ENCODE data around the gene SMIM1.

SMIM1 gene

DNA sequence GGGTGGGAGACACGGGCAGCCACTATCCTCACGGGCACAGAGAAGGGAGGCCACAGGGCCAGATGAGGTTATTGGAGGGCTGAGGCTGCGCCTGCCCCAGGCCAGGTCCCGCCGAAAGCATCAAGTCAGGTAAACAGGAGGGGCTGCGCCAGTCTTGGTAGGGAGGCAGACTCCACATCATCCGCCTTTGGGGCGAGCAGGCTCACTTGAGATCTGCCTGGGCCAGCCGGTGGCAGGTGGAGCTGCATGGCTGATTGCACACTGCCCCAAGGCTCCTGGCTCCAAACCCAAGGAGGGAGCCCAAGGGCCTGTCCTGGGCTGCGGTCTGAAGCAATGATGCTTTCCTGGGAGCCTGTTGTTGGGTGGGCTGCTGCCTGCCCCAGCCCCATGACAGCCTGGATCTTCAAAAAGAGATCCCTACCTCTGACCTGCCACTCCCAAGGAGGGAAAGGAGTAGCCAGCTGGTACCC, 4.6 kb downstream of the SMIM1 start:
- no peak for DNase-seq (ENCODE audit: low read depth)

DNA sequence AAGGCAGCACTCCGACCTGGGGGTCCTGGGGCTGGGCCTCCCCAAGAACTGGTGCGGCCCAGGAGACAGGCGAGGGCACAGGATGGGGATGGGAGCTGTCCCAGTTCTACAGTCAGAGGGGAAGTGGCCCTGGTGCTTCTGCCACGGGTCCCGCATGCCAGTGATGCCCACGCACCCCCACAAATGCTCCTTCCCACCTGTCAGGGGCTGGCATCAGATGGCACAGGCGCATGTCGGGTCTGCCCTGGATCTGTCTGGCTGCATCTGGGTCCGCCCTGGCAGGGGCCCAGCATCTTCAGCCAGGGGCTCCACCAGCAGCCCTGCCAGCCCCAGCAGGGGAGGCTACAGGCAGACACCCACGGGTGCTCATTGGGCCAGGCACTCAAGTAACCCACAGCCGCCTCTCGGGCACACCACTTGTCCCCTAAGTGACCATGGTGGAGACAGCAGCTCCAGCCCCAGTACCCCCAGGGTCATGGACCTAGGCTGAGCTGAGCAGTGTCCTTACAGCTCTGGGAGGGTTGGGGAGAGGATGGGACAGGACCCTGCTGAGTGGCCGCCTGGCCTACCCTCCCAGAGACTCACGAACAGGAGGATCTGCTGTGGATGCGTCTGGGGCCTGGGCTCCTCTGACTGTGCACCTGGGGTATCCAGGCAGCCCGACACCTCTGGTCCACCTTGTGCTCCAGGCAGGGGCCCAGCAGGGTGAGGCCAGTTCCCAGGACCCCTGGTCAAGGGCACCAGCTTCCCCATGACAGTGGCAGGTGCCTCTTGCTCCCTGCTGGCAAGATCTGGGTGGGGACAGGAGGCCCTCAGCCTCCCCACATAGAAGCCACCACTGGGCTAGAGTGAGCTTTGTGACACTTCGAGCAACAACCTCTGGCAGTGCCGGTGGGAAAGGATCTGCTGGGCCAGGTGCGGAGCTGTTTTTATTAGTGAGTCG, 5.4 kb downstream of the SMIM1 start:
- DNase-seq (ENCODE audit: low read depth), result no peak

DNA sequence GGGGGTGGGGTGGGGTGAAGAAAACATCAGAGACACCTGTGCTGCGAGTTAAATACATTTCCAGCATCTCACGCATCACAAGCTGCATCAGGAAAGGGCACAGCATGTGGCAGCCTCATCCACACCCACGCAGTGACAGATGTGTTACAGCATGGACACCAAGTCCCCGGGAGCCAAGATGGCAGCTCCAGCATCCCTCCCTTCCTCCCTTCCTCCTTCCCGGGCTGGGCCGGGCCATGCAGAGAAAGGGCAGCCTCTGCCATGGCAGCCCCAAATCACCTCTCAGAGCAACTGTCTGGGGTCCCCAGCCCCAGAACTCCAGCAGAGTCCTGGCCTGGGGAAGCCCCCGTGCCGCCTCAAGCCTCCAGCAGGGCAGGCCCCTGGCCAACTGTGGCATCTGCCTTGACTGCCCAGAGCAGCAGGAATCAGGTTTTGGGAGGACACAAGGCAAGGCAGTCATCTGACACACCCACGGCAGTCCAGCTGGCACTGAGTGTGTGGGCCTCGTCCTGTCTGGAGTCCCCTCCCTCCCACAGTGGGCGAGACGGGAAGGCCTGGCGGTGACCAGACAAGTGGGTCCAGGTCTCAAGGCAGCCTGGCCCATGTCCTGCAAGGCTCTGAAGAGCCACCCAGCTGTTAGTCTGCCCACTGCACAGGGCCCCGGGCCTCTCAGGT, 6.2 kb downstream of the SMIM1 start:
- no peak for DNase-seq (ENCODE audit: low read depth)

DNA sequence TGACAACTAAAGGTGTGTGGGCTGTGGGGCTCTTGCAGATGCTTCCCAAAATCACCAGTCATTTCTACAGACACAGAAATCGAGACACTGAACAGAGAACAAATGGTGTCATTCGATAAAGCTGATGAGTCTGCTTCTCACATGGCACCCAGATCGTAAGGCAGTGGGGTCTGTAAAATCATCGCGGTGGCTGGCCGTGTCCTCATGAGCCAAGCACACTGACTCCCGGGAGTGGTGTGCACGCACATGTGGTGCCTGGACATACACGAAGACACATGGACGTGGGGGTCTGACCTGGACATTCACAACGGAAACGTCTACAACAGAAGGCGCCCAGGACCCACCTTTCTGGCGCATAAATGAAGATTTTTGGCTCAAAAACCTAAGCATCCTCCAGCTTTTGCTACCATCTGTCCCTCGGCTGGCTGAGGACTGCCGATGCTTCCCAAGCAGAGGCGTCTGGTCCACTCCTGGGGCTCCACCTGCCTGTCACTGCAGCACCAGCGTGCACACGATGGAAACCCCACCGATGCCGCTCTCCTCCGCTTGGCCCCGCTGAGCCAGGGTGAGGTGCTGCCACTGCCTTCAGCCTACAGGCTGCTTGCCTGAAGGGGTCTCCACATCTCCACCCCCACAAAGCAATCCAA, 6.8 kb downstream of the SMIM1 start:
- no peak for DNase-seq (ENCODE audit: low read depth)

DNA sequence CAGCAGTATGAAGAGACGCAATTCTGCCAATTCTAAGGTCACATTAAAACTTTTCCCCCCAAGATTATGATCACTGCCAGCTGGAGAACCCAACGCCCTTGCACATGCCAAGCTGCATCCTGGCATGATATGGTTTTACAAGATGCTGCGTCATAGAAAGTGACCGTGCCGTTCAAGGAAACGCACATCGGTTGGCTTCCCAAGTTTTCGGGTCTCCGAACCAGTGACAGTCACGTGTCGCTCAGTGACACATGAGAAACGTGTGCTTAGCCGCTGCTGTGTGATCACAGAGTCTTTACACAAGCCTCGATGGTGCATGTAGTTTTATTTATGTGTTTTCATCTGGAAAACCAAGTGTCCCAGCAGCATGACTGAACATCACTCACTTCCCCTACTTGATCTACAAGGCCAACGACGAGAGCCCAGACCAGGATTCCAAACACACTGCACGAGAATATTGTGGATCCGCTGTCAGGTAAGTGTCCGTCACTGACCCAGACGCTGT, 7.4 kb downstream of the SMIM1 start:
- DNase-seq (ENCODE audit: low read depth), result no peak

DNA sequence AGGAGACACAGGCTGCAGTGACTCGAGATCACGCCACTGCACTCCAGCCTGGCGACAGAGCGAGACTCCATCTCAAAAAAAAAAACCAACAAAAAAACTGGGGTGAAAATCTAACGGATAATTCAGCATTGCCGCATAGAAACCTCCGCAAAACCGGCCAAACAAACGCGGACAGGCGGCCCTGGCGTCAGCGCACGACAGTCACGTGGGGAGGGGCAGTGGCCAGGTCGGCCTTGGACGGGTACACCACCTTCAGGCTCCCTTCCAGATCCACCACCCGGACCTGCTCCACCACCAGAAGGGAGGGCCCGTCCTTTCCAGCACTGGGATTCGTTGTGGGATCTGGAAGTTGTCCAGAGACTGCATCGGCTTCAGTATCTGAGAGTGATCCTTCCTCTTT, 8.4 kb downstream of the SMIM1 start:
- DNase-seq (ENCODE audit: low read depth), result no peak

DNA sequence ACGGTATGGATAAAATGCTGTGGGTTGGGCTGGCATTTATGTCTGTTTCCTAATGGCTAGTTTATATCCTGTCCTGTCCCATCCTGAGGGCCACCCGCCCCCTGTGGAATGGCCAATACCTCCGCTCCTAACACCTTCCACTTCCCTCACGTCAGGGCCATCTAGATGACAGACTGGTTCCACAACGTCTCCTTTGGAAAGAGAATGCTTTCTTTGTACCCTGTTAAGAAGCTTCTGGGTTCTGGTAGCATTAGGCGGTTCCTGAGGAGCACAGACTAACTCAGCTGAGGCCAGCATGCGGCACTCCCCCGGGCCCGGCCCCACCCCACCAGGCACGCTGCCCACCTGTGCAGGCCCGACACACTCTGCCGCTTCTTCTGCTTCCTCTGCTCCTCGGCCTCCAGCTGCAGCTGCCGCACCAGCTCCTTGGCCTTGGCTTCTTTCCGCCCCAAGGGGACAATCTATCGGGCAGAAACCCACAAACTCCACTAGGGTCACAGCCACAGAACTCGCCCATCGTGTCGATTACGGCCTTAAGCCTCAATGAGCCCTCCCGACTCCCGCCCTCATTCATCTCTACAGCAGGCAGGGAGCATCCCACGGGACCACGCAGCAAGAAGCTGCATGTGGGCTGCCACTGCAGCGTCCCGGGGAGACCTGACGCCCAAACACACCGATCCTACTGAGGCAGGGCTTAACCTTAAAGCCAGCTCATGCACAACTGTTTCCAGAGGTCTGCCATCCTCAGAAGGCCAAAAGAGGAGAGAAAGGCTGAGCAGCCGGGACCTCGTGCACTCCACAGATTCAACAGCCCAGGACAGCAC, 11.3 kb downstream of the SMIM1 start:
- no peak for DNase-seq (ENCODE audit: low read depth)

DNA sequence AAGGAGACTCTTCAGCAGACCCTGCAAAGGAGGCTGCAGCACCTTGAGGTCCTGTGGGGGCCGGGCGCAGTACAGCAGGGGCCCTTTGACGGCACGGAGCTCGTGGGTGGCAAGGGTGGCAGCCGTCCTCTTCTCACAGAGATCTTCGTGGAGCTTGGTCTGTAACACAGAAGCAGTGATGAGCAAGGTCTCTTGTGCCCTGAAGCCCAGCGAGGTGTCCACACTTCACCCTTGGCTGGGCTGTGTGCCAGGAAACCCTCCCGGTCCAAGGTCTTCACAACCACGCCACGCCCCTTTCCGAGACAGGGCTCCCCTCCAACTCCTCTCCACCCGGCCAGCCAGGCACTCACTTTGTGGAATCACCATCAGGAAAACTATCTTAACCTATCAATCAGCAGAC, 12.5 kb downstream of the SMIM1 start:
- DNase-seq (ENCODE audit: low read depth), result no peak

DNA sequence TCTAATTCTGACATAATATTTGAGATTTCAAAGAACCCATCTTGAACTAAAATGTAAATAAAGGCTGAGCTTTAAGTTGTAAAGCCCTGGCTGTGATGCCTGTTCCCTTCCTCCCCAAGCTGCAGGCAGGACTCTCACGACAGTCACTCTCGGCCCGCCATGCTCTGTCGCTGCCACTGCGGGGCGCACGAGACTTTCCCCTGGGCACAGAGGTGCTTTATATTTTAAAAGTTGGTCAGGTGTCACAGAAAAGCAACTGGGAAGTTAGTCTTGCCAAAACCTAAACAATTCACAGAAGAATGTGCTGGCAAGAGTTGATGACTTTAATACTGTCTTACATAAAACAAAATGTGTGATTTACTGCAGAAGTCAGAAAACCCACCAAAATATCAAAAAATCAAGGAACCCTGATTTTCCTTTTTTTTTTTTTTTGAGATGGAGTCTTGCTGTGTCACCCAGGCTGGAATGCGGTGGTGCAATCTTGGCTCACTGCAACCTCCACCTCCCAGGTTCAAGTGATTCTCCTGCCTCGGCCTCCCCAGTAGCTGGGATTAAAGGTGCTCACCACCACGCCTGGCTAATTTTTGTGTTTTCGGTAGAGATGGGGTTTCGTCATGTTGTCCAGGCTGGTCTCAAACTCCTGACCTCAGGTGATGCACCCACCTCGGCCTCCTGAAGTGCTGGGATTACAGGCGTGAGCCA, 13.1 kb downstream of the SMIM1 start:
- no peak for DNase-seq (ENCODE audit: low read depth)

DNA sequence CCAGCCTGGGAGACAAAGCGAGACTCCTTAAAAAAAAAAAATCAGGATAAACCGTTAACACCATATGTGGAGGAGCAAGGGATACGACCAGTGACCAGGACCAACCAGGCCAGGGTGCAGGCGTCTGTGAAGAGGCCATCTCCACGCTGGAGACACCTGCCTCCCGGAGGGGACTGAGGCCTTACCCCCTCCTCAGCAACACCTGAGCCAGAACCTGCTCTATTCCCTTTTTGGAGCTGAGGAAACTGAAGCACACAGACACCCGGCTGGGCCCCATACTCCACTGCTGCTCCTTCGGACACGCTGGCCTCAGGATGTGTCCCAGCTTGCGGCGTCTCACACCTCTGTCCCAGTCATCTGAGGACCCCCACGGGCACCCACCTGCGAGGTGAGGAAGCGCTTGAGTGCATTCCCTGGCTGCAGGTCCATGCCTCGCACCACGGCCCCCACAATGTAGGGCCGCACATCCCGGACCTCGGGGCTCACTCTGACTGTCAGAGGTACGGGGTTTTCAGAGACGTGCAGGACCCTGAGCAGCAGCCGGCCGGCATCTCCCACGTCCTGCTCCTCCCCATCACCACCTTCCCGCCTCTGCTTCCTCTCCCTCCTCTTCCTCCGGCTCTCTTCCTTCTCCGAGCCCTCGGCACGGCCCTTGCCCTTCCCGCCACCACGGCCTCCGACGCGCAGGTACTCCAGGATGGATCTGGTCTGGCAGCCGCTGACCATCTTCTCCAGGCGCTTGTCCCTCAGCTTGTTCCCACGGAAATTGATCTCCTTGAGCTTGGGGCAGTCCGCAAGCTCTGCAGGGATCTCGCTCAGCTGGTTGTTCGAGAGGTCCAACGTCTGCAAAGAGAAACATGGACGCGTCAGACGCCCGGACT, 14.2 kb downstream of the SMIM1 start:
- DNase-seq (ENCODE audit: low read depth), result no peak

DNA sequence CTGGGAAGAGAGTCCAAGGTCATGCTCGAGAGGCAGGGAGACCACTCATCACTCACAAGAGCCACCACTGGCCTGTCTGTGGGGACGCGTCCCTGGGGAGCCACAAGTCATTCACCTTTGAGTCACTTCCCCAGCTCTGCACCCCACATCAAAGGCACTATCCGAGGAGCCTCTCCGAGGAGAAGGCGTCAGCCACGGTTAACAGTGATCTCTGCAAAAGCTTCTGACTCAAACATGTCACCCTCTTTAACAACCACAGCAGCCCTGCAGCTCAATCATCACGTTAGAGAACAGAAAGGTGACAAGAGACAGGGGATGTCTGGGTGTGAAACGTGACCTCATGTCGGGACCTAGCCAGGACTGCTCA, 14.8 kb downstream of the SMIM1 start:
- DNase-seq (ENCODE audit: low read depth), result no peak

DNA sequence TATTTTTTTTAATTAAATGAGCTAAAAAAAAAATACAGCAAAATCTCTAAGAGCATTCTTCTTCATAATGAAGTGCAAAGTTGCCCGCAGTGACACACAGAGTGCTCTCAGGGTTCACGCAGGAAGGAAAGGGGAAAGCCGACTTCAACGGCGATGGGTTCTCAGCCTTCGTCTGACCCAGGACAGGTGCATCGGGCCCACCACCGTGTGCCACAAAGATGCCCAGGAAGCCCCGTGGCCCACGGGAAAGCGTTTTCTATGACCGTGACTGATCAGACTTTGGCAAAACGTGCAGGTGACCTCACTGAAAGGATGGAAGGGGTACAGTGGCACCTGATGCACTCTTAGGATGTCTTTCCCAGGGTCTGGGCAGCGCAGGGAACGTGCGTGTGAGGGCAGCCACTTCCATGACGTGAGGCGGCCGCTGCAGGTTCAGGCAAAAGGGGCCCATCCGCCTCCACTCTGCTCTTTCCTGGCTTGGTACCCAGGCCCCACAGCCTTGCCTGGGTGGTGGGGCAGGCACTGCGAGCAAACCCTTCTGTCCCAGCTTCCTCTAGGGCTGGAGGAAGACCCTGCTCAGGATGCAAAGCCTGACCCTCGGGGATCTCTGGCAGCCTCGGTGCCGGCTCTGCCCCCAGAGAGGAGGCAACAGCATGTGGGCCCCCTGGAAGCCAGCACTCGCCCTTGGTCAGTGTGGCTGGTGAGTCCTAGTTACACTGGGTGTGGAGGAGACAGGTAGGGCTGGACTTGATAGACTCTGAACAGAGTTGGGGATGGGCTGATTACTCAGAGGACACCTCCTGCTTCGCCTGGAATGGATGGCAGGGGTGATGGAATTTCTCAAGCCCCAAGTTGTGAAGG, 15.4 kb downstream of the SMIM1 start:
- no peak for DNase-seq (ENCODE audit: low read depth)

DNA sequence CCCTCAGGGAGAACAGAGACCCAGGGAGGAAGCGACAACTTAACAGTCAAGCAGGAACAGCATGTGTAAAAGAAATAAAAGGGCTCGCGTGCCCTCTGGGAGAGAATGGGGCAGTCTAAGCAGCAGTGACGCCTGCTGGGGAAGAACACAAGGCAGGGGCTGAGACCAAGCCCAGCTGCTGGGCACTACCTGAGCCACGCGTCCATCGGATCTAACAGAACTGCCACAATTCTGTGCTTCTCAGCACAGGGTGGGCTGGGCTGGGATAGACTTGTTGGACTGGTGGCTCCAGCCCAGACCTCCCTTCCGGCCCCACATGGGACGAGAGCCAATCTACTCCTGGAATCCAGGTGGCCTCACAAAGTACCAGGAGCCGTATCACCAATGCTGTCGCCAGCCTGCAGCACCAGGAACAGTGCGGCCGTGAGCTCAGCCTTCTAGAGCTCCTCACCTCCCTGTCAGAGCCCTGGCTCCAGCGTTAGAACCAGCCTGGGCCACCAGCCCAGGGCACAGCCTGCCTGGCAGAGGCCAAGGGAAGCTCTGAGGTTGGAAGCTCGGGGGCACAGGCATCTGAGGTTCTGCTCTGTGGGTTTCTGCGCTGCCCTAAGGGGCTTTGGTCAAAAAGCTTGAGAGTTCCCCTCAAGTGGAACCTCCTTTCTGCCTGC, 16.3 kb downstream of the SMIM1 start:
- DNase-seq (ENCODE audit: low read depth), result no peak

DNA sequence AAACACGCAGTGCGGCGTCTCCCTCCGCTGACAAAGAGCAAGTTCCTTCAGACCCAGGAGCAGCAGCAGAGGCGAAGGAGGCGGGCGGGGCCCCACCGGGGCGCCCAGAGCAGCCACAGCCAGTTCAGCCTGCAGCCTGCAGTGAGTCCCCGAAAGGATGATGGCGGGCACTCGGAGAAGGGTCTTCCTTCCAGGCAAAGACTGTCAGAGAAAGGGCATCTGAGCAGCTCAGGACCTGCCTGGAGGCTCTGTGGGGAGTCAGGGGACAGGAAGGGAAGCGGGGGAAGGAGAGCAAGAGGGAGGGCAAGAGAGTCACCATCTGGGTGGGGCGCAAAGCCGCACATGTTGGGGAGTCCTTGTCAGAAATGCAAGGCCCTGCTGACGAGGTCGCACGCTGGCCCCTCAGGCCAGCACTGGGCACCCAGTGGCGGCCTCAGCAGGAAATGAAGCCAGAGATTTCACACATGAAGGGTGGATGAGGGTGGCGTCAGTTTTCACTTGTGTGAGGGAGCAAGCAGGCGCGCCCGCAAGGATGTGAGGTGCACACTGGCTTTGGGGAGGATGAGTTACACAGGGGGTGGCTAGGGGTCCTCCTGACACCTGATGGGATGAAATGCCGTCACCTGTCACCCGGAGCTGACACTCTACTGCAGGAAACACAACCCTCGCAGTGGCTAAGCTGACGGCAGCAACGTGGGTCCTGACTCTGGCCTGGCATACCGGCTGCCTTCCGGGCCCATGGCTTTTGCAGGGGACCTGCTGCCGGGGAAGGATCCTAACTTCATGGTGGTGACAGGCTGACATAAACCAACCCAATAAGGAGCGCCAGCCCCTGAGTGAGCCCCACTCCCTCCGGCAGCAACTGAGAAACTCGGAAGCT, 17.1 kb downstream of the SMIM1 start:
- no peak for DNase-seq (ENCODE audit: low read depth)

DNA sequence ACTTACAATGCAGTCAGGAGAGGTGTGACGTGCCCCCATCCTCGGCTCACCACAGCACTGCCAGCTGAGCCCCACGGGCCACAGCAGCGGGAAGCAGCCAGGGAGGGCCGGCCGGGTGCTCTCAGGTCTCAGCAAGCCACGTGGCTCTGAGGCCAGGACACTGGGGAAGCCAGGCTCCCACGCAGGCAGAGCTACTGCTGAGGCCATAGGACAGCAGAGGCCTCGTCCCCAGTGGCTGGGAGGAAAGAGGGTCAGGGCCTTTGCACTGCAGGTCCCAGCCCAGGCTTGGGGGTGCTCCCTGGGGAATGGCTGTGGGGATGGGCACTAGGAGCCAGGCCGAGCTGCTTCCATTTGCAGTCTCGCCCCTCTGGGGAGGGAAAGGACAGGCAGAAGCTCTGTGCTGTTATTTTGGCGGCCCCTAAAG, 18.0 kb downstream of the SMIM1 start:
- no peak for DNase-seq (ENCODE audit: low read depth)

DNA sequence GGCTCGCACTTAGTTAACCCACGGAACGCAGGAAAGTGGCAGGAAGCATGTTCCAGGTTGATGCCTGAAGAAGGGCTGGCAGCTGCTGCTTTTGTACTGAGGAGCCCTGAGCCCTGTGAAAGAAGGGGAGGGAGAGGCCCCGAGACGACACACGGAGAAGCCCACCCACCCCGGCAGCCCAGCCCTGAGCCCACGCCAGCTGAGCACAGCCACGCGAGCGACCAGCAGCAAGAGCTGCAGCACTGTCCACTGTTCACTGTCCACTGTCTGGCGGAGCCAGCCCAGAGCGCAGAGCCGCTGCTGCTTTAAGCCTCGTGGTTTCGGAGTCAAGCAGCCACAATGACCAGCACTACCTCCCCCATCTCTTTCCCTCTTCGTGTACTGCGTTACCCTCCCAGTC, 18.4 kb downstream of the SMIM1 start:
- DNase-seq (ENCODE audit: low read depth), result no peak

DNA sequence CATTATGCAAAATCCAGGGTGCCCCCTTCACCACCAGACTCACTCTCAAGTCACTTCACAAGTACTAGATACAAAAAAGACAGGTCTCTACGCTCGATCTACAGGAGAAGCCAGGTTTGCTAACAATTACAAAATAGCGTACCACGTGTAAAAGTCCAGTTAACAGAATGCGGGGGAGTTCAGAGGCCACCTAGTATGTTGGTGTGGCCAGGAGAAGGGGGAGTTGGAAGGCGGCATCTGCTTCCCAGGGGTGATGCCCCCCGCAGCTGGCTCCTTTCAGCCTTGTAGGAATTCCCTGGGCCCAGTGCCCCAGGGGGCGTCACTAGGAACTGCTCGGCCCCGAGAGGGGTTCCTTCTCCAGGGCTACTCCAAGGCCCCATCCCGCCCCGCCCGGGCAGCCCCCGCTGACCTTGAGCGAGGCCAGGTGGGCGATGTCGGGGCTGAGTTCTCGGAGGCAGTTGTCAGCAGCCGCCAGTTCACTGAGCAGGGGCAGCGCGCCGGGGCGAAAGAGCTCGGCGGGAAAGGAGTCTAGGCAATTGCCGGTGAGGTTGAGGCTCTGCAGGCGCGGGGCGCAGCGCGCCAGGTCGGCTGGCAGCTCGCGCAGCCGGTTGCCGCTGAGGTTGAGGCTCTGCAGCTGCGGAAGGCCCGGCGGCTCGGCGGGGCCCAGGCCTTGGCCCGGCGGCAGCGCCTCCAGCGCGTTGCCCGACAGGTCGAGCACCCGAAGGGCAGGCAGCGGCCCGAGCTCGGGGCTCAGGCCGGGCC, 23.1 kb downstream of the SMIM1 start:
- no peak for DNase-seq (ENCODE audit: low read depth)

All from stimulated activated CD8-positive, alpha-beta memory T cell treated with anti-CD3 and anti-CD28 coated beads, Interleukin-15, amount 100 ng/mL, for 1 hour (primary cell).